GM19328 (cell line): ENCODE data around the gene ABCF2.

Experiments
- ATAC-seq: cut with Tn5 transposase; IDR thresholded peaks from one replicate; pipeline ENCODE4 v1.9.1; 2021; ENCODE audit warnings: mild to moderate bottlenecking, moderate library complexity; ENCODE audit not compliant: unreplicated experiment

The ABCF2 gene

DNA sequence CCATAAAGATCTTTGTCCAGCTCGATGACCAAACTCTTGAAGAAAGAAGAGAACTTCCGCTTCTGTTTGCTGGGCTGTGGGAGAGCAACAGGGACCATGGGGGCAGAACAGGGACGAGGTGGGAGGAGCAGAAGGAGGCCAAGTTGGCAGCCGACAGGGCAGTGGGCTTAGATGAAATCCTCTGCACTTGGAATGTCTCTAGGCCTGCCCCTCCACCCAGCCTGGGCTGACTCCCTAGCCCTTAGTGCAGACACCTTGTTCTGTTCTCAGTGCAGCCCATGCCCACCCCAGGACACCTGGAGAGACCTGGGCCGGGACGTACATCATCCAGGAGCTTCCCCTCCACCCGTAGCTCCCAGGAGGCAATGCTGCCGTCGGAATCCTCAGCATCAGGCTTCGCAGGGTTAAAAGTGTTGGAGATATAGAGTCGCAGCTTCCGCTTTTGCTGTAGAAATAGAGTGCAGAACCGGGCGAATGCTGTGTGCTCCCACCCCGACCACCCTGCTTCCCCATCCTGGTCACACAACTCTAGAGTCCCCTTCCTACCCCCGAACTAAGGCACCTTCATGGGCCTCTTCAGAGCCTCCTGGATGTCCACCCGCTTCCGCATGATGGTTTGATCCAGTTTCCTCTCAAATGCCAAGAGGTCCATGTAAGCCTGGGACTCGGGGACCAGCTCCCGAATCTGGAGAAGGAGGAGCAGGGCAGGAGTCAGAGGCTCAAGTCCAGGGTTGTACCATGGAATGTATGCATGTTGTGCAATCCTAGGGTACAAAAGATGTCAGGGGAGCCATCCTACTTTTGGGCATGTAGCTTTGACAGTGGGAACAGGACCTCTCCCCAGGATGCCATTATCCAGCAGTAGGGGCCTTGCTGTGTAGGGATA lies 15.4 kb upstream of the ABCF2 start:
- ATAC-seq: no peak

DNA sequence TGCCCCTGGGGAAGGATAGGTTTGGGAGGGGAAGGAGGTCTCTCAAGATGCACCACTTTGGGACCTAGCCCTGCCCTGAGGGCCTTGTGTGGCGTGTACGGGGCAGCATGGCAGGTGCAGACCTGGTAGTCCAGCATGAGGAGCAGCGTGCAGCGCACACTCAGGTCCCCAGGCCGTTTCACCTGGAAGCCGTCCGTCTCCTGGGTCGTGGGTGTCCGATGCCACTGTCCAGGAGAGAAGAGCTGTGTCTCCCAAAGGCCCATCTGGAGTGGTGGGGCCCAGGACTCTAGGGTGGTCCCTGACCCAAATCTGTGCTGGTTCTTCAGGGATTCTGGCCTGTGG lies 14.7 kb upstream of the ABCF2 start:
- ATAC-seq: no peak

DNA sequence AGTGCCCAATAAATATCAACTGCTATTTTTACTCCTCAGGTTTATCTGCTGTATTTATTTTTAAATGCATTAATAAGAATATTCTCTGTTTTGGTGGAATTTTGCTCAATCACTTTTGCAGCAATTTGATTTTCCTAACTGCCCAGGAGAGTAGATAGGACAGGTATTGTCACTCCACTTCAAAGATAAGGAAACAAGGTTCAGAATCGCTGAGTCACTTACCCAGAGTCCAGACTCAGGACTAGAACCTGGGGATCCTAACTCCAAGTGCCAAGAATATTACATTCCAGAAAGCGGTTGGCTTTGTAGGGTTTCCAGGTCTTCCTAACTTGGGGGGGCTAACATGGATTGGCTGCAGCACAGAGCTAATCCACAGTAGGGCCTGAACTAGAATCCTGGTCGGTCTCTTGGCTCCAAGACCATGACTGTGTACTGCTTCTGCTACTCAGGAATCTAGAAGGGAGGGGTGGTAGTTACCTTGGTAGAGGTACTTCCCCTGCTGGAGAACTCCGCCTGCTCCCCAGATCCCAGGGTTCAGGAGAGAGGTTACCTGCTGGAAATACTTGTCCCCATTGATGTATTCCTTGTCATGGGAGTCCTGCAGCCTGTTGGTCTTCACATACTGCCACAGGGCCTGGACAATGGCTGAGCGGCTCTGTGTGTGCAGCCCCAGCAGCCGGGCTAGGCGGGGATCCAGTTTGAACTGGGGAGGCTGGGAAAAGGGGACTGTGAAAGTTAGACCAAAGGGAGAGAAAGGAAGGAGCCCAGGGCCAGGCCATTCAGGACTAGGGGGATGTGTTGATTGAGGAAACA lies 14.1 kb upstream of the ABCF2 start:
- no peak for ATAC-seq

DNA sequence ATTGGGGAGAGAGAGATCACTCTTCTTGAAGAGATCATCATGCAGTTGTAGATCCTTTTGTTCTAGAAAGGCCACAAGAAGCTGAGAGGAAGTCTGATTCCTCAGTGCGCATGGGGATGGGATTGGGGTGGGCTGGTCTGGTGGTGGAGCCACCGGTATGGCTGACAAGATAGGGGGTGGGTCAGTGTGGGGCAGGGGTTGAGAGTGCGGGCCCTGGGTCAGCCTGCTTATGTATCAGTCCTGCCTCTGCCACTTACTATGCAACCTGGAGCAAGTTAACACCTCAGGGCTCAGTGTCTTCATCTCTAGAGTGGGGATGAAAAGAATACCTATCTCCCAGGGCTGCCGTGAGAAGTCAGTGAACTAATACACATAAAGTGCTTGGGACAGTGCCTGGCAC lies 13.5 kb upstream of the ABCF2 start:
- no peak for ATAC-seq

DNA sequence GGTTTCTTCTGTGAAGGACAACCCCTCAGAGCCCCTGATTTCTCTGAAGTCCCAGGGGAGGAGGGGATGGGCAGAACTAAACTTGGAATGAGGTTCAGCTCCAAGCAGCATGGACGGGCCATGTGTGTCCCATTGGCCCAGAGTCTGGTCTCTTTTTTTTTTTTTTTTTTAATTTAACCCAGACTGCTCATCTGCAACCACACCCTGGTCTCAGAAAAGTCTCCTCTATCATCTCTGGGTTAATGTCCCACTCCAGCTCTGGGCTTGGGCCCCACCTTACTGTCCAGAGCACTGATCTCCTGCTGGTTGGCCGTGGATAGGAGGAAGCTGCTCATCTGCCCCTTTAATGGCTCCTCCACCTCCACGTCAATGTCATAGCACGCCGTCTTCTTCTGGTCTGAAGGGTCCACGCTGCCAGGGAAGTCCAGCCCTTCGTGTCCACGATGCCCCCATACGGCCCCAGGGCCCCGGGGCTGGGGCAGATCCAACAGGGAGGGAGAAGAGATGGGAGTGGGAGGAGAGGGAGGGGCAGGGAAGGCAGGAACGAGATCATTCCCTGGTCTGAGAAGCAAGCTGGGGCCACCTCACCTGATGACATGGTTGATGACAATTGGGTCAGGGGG lies 12.9 kb upstream of the ABCF2 start:
- ATAC-seq: no peak

DNA sequence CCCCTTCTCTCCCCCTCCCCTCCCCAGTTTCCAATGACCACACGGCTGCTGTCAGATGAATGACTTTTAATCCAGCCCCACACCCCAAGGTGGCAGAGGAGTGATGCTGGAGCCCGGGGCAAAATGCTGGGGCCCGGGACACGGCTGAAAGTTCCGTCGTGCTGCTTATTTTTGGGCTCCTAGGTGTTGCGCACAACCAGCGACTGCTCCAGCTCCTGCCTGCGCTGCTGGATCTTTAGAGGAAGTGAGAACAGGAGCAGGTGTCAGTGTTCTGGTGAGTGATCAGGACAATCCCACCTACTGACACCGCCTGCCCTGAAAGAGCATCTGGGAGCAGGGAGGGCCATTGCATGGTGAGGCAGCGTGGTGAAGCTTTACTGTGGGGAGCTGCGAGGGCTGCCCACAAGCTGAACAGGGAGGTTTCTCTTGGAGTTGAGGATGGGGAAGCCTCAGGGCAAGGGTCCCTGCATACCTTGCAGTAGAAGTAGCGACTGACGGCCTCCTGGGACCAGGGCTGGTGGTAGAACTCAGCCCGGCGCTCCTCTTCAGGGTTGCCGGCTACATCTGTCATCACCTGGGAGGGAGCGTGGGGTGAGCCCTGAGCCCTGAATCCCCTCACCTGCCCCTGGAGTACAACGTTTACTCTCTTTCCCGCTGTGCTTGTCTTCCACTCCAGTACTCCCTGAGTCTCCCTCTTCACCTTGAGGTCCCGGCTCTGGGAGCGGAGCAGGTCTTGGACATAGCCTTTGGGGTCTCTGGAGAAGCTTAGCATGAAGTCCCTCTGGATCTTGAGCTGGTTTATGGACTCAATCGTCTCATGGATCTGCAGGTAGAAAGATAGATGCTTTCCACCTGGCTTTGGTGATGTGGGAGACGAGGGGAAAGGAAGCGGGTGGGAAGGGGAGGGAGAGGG lies 12.2 kb upstream of the ABCF2 start:
- ATAC-seq: no peak

DNA sequence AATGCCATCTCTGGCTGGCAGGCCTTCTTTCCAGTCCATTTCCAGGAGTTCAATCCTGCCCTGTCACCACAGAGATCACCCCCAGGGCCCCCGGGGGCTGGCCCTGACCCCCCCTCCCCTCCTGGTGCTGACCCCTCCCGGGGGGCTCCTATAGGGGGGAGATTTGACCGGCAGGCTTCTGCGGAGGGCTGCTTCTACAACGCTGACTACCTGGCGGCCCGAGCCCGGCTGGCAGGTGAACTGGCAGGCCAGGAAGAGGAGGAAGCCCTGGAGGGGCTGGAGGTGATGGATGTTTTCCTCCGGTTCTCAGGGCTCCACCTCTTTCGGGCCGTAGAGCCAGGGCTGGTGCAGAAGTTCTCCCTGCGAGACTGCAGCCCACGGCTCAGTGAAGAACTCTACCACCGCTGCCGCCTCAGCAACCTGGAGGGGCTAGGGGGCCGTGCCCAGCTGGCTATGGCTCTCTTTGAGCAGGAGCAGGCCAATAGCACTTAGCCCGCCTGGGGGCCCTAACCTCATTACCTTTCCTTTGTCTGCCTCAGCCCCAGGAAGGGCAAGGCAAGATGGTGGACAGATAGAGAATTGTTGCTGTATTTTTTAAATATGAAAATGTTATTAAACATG lies 11.3 kb upstream of the ABCF2 start:
- ATAC-seq: no peak

DNA sequence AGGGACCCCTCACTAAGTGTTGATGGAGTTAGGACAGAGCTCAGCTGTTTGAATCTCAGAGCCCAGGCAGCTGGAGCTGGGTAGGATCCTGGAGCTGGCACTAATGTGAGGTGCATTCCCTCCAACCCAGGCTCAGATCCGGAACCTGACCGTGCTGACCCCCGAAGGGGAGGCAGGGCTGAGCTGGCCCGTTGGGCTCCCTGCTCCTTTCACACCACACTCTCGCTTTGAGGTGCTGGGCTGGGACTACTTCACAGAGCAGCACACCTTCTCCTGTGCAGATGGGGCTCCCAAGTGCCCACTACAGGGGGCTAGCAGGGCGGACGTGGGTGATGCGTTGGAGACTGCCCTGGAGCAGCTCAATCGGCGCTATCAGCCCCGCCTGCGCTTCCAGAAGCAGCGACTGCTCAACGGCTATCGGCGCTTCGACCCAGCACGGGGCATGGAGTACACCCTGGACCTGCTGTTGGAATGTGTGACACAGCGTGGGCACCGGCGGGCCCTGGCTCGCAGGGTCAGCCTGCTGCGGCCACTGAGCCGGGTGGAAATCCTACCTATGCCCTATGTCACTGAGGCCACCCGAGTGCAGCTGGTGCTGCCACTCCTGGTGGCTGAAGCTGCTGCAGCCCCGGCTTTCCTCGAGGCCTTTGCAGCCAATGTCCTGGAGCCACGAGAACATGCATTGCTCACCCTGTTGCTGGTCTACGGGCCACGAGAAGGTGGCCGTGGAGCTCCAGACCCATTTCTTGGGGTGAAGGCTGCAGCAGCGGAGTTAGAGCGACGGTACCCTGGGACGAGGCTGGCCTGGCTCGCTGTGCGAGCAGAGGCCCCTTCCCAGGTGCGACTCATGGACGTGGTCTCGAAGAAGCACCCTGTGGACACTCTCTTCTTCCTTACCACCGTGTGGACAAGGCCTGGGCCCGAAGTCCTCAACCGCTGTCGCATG lies 10.5 kb upstream of the ABCF2 start:
- ATAC-seq: no peak

DNA sequence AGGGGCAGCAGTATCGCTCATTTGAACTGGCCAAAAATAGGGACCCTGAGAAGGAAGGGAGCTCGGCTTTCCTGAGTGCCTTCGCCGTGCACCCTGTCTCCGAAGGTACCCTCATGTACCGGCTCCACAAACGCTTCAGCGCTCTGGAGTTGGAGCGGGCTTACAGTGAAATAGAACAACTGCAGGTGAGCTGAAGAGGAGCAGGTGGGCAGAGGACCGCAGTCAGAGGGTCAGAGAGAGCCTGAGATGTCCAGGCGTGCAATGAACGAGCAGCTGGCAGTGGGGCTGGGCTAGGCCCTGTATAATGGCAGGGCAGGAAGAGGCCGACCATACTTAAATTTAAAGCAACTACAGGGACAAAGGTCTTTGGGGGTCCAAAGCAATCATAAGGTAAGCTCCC lies 9.4 kb upstream of the ABCF2 start:
- ATAC-seq: no peak

DNA sequence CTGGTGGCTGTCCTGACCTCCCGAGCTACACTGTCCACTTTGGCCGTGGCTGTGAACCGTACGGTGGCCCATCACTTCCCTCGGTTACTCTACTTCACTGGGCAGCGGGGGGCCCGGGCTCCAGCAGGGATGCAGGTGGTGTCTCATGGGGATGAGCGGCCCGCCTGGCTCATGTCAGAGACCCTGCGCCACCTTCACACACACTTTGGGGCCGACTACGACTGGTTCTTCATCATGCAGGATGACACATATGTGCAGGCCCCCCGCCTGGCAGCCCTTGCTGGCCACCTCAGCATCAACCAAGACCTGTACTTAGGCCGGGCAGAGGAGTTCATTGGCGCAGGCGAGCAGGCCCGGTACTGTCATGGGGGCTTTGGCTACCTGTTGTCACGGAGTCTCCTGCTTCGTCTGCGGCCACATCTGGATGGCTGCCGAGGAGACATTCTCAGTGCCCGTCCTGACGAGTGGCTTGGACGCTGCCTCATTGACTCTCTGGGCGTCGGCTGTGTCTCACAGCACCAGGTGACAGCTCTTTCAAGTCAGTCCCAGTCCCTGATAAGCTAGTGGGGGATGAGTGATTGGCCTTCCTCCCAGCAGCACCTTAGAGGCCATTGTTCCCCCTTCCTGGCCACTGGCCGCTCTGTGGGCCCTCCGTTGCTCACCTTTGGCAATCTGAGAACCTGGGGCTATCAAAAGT lies 8.2 kb upstream of the ABCF2 start:
- no peak for ATAC-seq

DNA sequence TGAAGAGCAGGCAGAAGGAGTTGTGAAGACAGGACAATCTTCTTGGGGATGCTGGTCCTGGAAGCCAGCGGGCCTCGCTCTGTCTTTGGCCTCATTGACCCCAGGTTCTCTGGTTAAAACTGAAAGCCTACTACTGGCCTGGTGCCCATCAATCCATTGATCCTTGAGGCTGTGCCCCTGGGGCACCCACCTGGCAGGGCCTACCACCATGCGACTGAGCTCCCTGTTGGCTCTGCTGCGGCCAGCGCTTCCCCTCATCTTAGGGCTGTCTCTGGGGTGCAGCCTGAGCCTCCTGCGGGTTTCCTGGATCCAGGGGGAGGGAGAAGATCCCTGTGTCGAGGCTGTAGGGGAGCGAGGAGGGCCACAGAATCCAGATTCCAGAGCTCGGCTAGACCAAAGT lies 6.8 kb upstream of the ABCF2 start:
- ATAC-seq: no peak

DNA sequence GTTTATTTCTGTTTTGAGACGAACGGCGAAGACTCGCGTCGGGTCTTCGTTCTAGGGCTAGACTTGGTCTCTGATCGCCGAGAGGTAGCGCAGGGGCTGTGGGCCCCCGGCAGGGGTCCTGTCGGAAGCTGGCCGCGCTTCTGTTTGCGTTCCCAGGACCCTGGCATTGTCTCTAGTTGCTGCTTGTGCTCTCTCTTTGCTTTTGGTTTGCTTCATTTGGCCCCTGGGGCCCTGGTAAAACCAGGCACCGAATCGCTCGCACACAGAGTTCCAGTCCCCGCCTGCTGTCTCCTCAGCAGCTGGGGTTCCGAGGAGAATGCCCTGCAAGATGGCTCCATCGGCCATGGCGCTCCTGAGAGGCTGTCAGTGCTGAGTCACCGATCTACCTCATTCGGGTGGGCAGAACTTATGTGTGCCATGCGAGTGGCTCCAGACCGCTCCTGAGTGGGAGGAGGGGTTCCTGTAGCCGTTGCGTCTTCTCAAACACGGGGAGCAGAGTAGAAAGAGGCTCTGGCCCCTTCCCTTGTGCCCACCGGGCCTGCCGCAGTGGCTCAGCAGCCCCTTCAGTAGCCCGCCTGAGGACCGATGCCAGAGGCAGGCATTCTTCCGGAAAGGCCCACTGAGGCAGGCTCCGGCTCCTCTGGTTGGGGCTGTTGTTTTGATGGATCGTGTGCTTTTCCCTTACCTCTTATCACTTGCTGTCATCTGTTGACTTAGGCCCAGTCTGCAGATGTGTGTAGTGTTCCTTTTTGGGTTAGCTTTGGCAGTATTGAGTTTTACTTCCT lies 6.1 kb upstream of the ABCF2 start:
- no peak for ATAC-seq

DNA sequence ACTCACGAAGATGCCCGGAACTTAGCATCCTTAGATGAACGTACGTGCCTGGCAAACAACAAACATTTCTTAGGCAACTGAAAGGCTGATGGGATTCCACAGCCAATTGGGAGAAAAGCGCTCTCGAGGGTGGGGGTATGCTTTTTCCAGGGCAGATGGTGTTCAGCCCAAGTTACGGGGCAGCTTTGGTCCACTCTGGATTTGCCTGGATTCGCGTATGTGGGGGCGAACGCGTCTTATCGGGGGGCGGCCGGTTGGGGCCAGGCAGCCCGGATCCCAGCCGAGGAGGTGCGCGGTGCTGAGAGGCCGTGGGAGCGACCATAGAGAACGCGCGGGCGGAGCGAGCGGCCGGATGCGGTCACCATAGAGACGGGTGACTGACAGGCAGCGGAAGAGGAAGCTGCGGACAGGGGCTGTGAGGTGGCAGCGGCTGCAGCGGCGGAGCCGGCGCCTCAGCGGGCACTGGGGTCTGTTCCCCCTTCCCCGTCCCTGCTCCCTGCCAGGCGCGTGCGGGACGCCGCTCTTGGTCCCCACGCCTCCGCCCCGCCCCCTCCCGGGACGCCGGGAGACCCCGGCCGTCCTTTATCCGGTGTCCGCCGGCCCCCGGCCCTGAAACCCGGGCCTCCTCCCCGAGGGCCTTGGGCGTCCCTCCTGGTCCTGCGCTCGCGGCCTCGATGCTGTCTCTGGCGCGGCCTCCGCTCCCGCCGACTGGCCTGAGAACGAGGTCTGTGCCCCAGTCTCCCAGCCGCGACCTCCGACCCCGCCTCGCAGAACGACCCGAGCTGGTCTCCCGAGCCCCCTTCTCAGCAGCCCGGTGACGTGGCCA lies 5.3 kb upstream of the ABCF2 start, which contains the start of gene CHPF2:
CHPF2 (plus strand) TSS at position 393 of the 826 bp plus-strand sequence. CDS start 1,529 bp downstream, outside the sequence.
- ATAC-seq: peak; percentile 97

DNA sequence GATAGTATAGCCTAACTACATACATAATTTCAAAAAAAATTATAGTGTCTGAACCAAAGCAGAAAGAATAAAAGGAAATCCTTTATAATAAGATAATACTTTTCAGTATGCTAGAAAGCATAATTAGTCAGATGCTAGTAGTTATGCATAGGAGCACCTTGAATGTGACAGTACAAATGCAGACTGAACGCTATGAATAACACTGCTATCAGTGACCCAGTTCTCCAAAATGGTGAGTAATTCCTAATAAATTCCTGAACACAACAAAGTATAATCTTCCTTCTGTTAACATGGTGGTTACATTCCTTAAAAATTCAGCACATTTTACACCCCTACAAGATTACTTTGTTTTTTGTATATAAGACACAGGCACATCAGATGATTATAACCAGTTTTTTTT lies 4.1 kb upstream of the ABCF2 start:
- ATAC-seq: no peak

DNA sequence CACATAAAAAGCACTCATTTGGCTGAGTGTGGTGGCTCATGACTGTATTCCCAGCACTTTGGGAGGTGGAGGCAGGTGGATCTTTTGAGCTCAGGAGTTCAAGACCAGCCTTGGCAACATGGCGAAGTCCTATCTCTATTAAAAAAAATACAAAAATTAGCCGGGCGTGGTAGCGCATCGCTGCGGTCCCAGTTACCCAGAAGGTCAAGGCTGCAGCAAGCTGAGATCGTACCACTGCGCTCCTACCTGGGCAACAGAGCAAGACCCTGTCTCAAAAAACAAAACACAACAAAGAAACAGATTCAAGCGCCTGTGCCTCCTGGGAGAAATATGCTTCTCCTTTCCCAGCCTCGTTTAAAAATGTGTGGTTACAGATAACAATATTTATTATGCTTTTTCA lies 2.2 kb upstream of the ABCF2 start:
- ATAC-seq: no peak

DNA sequence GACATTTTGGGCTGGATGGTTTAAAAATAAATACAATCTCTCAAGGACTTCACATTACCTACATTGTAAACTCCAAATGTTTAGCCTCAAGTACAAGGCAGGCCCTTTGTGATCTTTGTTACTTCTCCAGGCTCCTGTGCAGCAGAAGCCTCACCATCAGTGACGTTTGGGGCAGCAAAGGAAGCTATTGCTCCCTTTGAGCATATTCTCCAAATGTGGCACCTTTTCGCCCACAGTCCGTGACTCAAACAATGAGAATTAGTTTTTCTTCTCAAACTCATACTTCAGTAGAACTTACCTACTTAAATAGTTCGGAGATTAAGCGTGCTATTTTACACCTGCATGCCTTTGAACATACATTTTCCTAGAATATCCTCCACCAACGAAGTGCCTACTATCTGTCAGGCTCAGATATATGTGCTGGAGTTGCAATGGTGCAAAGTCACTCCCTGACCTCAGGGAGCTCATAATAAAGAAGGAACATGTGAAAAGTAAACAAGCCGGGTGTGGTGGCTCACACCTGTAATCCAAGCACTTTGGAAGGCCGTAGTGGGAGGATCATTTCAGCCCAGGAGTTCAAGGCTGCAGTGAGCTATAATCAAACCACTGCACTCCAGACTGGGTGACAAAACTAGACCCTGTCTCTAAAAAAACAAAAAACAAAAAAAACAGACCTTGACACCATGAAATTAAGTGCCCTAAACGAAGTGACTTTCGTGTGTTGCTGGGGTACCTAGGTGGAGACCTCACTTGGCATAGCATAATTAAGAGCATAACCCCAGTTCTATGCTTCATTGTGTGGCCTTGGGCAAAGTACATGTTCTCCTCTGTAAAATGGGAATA lies 1.2 kb upstream of the ABCF2 start:
- no peak for ATAC-seq
